ENCODE measurements around the gene TIMM17A. TPM values are rescaled to one million over a fixed set of nuclear protein-coding genes. Genes with fewer than 3 reads are reported as not detected.

TIMM17A gene
- total RNA-seq, 1 donor: 59.6 TPM

GRCh38 chr1:201945157-201945556, 10.1 kb upstream of the TIMM17A start:
- DNase-seq (ENCODE audit: low read depth): no peak
- H3K4me3 ChIP-seq (ENCODE audit: low read depth, low read length): peak overlapping the region; percentile 70

DNA sequence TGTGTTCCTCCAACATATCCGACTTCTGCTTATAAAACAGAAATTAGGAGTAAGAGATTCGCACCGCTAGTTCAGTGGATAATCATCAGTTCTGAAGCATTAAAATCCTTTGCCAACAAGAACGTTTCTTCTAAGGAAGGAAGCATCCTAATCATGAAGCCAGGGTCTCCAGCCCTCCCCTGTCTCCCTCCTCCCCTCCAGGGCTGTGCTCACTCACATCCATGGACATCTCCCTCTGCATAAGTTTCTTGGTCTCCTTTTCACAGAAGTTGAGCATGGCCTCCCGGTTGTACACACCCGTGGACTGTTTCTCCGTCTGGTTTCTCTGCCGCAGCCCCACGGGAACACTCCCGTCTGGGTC, 9.5 kb upstream of the TIMM17A start:
- no peak for DNase-seq (ENCODE audit: low read depth)
- peak overlapping the region; percentile 70 for H3K4me3 ChIP-seq (ENCODE audit: low read depth, low read length)
- TF ChIP-seq CTCF (IDR thresholded peaks at IDR 0.05; ENCODE audit: insufficient read depth, low read length): no peak

More at GRCh38 chr1:201945157-201945556, 10.1 kb upstream of the TIMM17A start:
- peak; percentile 52 for TF ChIP-seq CTCF (IDR thresholded peaks at IDR 0.05; ENCODE audit: insufficient read depth, low read length)

DNA sequence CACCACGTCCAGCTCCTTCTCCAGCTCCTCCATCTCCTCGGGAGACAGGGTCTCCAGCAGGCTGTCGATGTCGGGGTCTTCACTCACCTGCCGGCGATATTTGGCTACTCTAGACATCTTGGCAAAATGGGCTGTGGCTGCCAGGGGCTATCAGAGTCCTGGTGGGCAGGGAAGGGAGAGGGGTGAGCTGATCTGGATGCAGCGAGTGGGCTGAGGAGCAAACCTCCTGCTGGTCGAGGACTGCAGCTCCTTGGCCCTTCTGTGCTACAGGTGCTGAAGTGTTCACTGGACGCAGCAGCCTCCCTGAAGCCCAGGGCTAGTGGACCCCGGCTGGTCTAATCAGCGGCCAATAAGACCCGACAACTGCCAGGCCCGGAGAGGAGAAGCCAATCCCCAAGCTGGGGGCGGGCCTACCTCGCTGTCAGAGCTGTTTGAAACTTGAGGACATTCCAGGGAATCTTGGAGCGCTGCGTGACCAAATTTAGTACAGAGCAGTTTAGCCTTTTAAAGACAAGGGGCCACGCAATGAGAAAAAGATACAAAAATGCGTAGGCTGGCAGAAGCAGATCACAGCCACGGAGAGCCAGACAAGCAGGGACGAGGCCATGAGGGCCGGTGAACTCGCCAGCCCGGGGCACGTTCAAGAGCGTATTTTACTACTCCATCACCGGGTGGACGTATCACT, 8.9 kb upstream of the TIMM17A start, which contains the start of gene LMOD1:
Gene LMOD1 (minus strand): TSS at position 325 of the 685 bp plus-strand sequence. CDS start 208 bp downstream, at position 117.
- DNase-seq (ENCODE audit: low read depth): peak; percentile 90
- H3K4me3 ChIP-seq (ENCODE audit: low read depth, low read length): peak within 1 kb of the TSS; percentile 70
- TF ChIP-seq CTCF (IDR thresholded peaks at IDR 0.05; ENCODE audit: insufficient read depth, low read length): no peak

DNA sequence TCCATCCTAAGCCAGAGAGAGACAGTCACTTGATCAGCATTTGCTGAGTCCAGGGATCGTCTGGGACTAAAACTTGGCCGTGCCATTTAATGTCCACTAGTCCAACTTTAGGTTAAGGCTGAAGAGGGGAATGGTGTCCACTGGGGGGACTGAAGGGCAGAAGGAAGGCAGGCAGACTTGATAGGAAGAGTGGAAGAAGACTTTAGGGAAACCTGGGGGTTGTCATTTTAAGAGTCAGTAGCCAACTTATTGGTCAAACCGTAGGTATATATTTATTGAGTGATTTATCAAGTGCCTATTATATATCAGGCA, 7.7 kb upstream of the TIMM17A start:
- peak; percentile 15 for TF ChIP-seq CTCF (IDR thresholded peaks at IDR 0.05; ENCODE audit: insufficient read depth, low read length)
- DNase-seq (ENCODE audit: low read depth): no peak
- no peak overlapping the region for H3K4me3 ChIP-seq (ENCODE audit: low read depth, low read length)

DNA sequence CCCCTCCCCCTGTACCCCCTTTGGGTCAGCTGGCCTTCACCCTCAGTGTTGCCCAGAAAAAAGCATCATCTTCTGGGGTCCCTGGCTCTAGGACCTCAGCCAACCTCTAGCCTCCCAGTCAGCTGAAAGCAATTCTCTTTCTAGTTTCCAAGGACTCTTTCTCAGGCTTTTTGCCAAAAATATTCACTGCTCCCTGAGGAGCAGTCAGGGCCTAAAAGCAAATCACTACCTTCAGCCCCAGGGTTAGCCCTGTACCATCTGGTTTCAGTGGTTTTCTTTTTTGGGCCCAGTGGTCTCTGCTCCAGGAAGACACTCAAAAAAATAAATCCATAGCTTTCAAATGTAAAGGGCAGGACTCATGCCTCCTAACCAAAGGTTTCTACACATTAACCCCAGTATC, 5.8 kb upstream of the TIMM17A start:
- TF ChIP-seq CTCF (IDR thresholded peaks at IDR 0.05; ENCODE audit: insufficient read depth, low read length): no peak
- no peak overlapping the region for H3K4me3 ChIP-seq (ENCODE audit: low read depth, low read length)
- peak; percentile 50 for DNase-seq (ENCODE audit: low read depth)

DNA sequence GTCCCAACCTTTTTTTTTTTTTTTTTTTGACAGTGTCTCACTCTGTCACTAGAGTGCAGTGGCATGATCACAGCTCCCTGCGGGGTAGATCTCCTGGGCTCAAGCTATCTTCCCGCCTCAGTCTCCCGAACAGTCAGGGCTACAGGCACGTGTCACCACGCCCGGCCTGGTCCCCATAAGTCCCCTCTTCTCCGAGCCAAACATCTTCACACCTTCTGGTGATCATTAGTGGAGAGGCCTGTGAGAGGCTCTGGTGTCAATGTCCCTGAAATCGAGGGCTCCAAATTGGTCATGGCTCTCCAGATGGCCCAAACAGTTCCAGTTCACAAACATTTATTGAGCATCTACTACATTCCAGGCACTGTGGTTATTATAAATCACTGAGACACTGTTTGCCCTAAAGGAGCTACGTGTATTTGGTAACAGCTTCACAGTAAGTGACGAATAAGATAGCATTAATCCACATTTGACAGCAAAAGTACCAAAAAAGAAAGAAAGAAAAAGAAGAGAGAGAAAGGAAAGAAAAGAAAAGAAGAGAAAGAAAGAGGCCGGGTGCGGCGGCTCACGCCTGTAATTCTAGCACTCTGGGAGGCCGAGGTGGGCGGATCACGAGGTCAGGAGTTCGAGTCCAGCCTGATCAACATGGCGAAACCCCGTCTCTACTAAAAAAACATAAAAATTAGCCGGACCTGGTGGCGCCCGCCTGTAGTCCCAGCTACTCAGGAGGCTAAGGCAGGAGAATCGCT, 867 bp upstream of the TIMM17A start:
- peak overlapping the region; percentile 100 for H3K4me3 ChIP-seq (ENCODE audit: low read depth, low read length)
- no peak for TF ChIP-seq CTCF (IDR thresholded peaks at IDR 0.05; ENCODE audit: insufficient read depth, low read length)
- DNase-seq (ENCODE audit: low read depth): no peak

Measured in fibroblast of the aortic adventitia (primary cell).